T-helper 9 cell (primary cell): ENCODE measurements around the gene SIPA1L3.

Experiments
- DNase-seq: peaks from one replicate; pipeline ENCODE4 v3.0.0-alpha.2; 2020

Gene SIPA1L3

GRCh38 chr19:38125238-38125637 lies 218.2 kb downstream of the SIPA1L3 start:
- no peak for DNase-seq

GRCh38 chr19:38130399-38130798 lies 223.4 kb downstream of the SIPA1L3 start:
- DNase-seq = no peak

- no peak for DNase-seq
Measured at GRCh38 chr19:38132781-38133180, 225.8 kb downstream of the SIPA1L3 start.

GRCh38 chr19:38133319-38133718 lies 226.3 kb downstream of the SIPA1L3 start:
- no peak for DNase-seq

DNA sequence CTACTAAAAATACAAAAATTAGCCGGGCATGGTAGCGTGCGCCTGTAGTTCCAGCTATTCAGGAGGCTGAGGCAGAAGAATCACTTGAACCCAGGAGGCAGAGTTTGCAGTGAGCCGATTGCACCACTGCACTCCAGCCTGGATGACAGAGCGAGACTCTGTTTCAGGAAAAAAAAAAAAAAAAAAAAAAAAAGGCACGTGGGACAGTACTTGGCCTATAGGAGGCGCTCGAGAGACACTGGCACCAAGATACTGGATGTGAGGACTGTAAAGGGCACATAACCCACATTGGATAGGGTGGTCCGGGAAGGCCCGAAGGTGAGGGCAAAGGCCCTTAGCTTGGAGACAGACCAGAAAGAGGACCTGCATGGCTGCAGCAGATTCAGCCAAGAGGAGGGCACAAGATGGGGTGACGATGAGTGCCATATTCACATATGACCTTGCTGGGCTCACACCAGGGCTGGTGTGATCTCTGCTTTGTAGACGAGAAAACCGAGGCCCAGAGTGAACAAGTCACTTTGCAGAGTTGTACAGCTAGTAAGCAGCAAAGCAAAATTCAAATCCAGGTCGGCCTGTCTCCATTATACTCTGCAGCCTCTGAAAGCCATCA lies 227.6 kb downstream of the SIPA1L3 start:
- peak; percentile 19 for DNase-seq

- no peak for DNase-seq
Measured at GRCh38 chr19:38135150-38135998, 228.4 kb downstream of the SIPA1L3 start.

- DNase-seq = no peak
Measured at GRCh38 chr19:38139122-38139521, 232.1 kb downstream of the SIPA1L3 start.

- DNase-seq = no peak
Measured at GRCh38 chr19:38141108-38141507, 234.1 kb downstream of the SIPA1L3 start.

DNA sequence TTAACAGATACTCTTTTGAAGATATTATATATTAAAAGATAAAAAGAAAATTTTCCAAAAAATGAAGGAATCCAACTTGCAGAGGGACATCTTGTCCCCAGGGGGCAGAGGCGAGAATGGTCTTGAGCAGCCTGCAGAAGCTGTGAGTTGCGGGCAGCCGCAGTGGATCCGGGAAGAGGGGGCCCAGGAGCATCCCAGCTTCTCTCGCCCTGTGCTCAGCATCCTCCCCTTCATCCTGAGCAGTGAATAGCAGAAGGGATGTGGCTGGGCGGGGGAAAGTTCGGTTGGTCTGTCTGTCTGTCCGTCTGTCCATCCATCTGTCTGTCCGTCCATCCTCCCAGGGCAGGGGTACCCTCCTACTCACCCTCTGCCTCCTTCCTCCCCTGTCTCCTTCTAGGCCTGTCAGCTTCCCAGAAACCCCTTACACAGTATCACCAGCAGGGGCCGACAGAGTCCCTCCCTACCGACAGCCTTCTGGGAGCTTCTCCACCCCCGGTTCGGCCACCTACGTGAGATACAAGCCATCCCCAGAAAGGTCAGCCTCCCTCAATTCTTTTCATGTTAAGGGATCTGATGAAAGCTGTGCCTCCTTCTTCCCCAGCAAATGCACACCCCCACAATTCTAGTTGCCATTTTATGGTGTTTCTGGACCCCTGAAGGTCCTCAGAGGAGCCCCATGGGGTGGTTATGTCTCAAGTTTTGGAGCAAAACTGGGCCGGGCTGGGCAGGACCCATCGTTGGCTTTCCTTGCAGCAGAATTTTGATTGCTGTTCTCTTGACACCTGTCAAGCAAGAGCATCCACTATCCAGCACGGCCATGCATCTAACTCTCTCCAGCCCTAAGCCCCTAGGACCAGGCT lies 235.4 kb downstream of the SIPA1L3 start:
- no peak for DNase-seq

GRCh38 chr19:38143847-38144246 lies 236.8 kb downstream of the SIPA1L3 start:
- DNase-seq = no peak

DNA sequence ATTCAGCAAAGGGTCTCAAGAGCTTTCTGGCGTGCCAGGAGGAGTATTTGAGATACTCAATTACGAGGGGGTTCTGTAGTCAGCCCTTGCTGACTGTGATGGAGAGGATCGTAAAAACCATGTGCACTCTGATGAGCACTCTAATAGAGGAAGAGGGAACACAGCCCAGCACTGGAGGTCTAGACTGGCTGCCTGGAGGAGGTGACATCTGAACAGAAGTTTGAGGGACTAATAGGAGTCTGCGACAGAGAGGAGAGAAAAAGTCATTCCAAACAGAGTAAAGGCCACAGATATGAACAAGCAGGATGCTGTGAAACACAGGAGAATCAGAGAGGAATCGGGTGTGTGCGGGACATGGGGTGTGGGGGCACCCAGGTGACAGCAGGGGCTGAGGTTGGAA lies 237.7 kb downstream of the SIPA1L3 start:
- DNase-seq = no peak

- no peak for DNase-seq
Measured at GRCh38 chr19:38145623-38146022, 238.6 kb downstream of the SIPA1L3 start.

- no peak for DNase-seq
Measured at GRCh38 chr19:38148337-38148736, 241.3 kb downstream of the SIPA1L3 start.

DNA sequence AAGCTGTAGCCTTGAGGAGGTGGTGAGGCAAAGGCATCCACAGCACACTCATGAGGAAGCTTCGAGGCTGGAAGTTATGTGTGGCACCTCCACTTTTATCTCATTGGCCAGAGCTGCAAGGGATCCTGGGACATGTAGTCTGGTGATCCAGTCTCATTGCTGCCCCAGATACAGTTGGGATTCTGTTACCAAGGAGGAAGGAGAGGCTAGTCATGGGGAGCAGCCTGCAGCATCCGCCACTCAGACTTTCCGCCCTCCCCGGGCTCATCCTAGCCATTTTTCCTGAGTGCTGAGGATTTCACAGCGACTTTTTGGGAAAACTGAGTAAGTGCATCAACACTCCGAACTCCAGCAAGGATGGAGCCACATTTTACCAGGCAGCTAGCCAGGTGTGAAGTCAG lies 242.7 kb downstream of the SIPA1L3 start:
- DNase-seq = no peak

DNA sequence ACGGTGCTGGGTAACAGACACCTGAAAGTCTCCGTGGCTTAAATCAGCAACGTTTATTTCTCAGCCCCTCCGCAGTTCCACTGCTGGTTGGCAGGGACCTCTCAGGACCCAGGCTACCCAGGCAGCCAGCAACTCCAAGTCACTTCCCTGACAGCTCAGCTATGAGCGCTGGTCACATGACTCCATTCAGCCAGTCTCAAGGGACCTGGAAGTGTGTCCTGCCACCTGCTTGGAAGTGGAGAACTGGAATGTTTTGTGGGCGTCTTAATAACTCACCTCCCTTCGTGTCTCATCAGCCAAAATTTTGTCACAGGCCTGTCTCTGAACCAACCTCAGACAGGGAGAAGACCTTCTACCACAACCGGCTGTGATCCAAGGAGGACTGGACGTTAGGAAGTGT lies 244.2 kb downstream of the SIPA1L3 start:
- DNase-seq = no peak

GRCh38 chr19:38152461-38153379 lies 245.7 kb downstream of the SIPA1L3 start:
- no peak for DNase-seq

GRCh38 chr19:38155453-38155852 lies 248.4 kb downstream of the SIPA1L3 start:
- DNase-seq = no peak

- no peak for DNase-seq
Measured at GRCh38 chr19:38158730-38159129, 251.7 kb downstream of the SIPA1L3 start.

DNA sequence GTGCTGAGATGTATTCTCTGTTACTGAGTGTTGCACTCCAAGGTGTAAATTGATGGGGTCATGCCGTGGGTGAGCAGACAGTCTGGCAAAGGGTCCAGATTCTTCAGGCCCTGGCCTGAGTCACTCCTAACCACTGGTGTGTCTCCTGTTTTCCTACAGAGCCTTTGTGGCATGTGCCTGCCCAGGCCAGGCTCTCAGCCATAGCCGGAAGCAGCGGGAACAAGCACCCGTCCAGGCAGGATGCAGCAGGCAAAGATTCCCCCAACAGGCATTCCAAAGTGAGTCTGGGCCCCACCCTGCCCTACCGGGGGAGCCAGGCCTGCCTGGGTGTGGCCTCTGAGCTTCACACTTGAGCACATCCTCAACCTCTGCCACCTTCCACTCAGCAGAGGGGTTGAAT lies 255.1 kb downstream of the SIPA1L3 start:
- DNase-seq = no peak

DNA sequence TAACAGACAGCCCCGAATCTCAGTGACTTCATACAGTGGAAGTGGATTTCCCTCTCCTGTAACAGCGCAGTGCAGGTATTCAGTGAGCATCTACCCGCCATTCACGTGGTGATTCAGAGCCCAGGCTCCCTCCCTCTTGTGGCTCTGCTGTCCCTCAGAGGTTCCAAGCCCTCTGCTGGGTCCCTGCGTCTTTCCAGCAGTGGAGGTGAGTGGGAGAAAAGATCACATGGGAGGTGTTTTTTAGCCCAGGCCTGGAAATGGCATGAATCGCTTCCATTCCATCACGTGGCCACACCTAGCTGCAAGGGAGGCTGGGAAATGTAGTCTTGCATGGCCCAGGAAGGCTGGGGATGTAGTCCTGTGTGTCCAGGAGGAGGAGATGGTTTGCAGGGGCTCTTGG lies 255.6 kb downstream of the SIPA1L3 start:
- no peak for DNase-seq

DNA sequence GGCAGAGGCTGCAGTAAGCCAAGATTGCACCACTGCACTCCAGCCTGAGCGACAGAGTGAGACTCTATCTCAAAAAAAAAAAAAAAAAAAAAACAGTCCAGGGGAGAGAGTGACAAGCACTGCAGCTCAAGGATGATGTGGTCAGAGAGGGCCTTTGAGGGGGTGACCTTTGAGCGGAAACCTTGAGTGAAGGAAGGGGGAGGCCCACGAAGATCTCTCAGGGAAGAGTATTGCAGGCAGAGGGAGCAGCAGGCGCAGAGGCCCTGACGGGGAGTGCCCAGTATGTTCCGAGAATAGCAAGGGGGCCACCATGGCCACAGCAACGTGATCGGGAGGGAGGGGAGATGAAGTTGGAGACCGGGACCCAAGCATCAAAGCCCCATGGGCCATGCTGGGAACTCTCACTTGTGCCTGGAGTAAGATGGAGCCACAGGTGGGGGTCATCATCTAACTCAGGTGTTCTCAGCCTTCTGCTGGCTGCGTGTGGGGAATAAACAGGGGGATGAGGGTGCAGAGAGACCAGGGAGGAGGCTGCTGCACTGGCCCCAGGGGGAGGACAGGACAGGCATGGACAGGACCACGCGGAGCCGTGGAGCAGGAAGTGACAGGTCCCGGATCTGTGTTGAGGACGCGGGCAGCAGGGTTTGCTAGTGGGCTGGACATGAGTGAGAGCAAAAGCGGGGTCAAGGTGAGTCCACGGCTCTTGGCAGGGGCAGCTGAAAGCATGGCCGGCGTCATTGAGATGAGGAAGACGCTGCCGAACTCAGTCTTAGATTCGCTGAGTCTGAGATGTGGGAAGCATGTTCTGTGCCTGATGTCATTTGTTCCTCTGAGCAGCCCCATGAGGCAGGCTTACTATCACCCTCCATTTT lies 256.6 kb downstream of the SIPA1L3 start:
- no peak for DNase-seq
